ENCODE results near the gene S1PR1.
"Not testable (repeated sequence)": the region's sequence is repeated elsewhere in the genome, so short reads cannot be mapped to it uniquely, and the experiment has no call there.

Gene S1PR1

GRCh38 chr1:101207271-101207670 is 29.5 kb upstream of the S1PR1 start:
- H3K4me1 Mint-ChIP-seq (ENCODE audit: low read depth); H3K9me3 Mint-ChIP-seq (ENCODE audit: low read depth); H3K27ac Mint-ChIP-seq; H3K36me3 Mint-ChIP-seq; H3K4me3 Mint-ChIP-seq; H3K27me3 Mint-ChIP-seq: not testable (repeated sequence)

- H3K4me1 Mint-ChIP-seq (ENCODE audit: low read depth), result no peaks in the 10 kb centered on the region
- no peak overlapping the region for H3K4me3 Mint-ChIP-seq
- no peak overlapping the region for H3K27ac Mint-ChIP-seq
- H3K9me3 Mint-ChIP-seq (ENCODE audit: low read depth), result no peaks in the 10 kb centered on the region
- H3K27me3 Mint-ChIP-seq, result no peaks in the 10 kb centered on the region
- H3K36me3 Mint-ChIP-seq, result no peaks in the 10 kb centered on the region
These were observed 28.9 kb upstream of the S1PR1 start for GRCh38 chr1:101207891-101208290.

GRCh38 chr1:101215363-101216011 is 21.3 kb upstream of the S1PR1 start:
- no peaks in the 10 kb centered on the region for H3K27me3 Mint-ChIP-seq
- no peaks in the 10 kb centered on the region for H3K9me3 Mint-ChIP-seq (ENCODE audit: low read depth)
- H3K36me3 Mint-ChIP-seq, result no peaks in the 10 kb centered on the region
- H3K27ac Mint-ChIP-seq, result no peak overlapping the region
- peaks cover 3% of the 10 kb centered on the region for H3K4me1 Mint-ChIP-seq (ENCODE audit: low read depth)
- no peak overlapping the region for H3K4me3 Mint-ChIP-seq

GRCh38 chr1:101216623-101217022 is 20.2 kb upstream of the S1PR1 start:
- Mint-ChIP-seq H3K27ac (no peak overlapping the region), H3K4me3 (no peak overlapping the region), H3K9me3 (ENCODE audit: low read depth) (no peaks in the 10 kb centered on the region), H3K36me3 (no peaks in the 10 kb centered on the region), H3K4me1 (ENCODE audit: low read depth) (peaks cover 8% of the 10 kb centered on the region), H3K27me3 (no peaks in the 10 kb centered on the region)

GRCh38 chr1:101217148-101217547 is 19.7 kb upstream of the S1PR1 start:
- no peaks in the 10 kb centered on the region for H3K36me3 Mint-ChIP-seq
- peaks cover 14% of the 10 kb centered on the region for H3K4me1 Mint-ChIP-seq (ENCODE audit: low read depth)
- H3K9me3 Mint-ChIP-seq (ENCODE audit: low read depth), result no peaks in the 10 kb centered on the region
- H3K27ac Mint-ChIP-seq, result no peak overlapping the region
- H3K4me3 Mint-ChIP-seq, result no peak overlapping the region
- H3K27me3 Mint-ChIP-seq, result no peaks in the 10 kb centered on the region

- H3K4me3 Mint-ChIP-seq; H3K36me3 Mint-ChIP-seq; H3K9me3 Mint-ChIP-seq (ENCODE audit: low read depth); H3K27me3 Mint-ChIP-seq; H3K27ac Mint-ChIP-seq: not testable (repeated sequence)
- peaks cover 16% of the 10 kb centered on the region for H3K4me1 Mint-ChIP-seq (ENCODE audit: low read depth)
These were observed 17.9 kb upstream of the S1PR1 start for GRCh38 chr1:101218968-101219367.

- Mint-ChIP-seq H3K36me3 (no peaks in the 10 kb centered on the region), H3K4me1 (ENCODE audit: low read depth) (peaks cover 16% of the 10 kb centered on the region), H3K27ac (no peak overlapping the region), H3K27me3 (no peaks in the 10 kb centered on the region), H3K9me3 (ENCODE audit: low read depth) (no peaks in the 10 kb centered on the region), H3K4me3 (no peak overlapping the region)
These were observed 16.6 kb upstream of the S1PR1 start for GRCh38 chr1:101219924-101220870.

GRCh38 chr1:101220906-101221305 is 15.9 kb upstream of the S1PR1 start:
- no peaks in the 10 kb centered on the region for H3K36me3 Mint-ChIP-seq
- no peak overlapping the region for H3K4me3 Mint-ChIP-seq
- H3K4me1 Mint-ChIP-seq (ENCODE audit: low read depth), result peaks cover 14% of the 10 kb centered on the region
- H3K27me3 Mint-ChIP-seq, result no peaks in the 10 kb centered on the region
- H3K27ac Mint-ChIP-seq, result no peak overlapping the region
- H3K9me3 Mint-ChIP-seq (ENCODE audit: low read depth), result no peaks in the 10 kb centered on the region

- Mint-ChIP-seq H3K9me3 (ENCODE audit: low read depth) (no peaks in the 10 kb centered on the region), H3K27ac (peak overlapping the region; percentile 1), H3K4me3 (no peak overlapping the region), H3K36me3 (no peaks in the 10 kb centered on the region), H3K4me1 (ENCODE audit: low read depth) (peaks cover 14% of the 10 kb centered on the region), H3K27me3 (no peaks in the 10 kb centered on the region)
These were observed 14.8 kb upstream of the S1PR1 start for GRCh38 chr1:101221945-101222429.

GRCh38 chr1:101227837-101228236 is 9.0 kb upstream of the S1PR1 start:
- no peak overlapping the region for H3K4me3 Mint-ChIP-seq
- H3K27me3 Mint-ChIP-seq, result no peaks in the 10 kb centered on the region
- peaks cover 3% of the 10 kb centered on the region for H3K9me3 Mint-ChIP-seq (ENCODE audit: low read depth)
- H3K36me3 Mint-ChIP-seq, result peaks cover 5% of the 10 kb centered on the region
- no peak overlapping the region for H3K27ac Mint-ChIP-seq
- H3K4me1 Mint-ChIP-seq (ENCODE audit: low read depth), result peaks cover 30% of the 10 kb centered on the region

GRCh38 chr1:101228424-101229134 is 8.2 kb upstream of the S1PR1 start:
- peak overlapping the region; percentile 64 for H3K27ac Mint-ChIP-seq
- H3K27me3 Mint-ChIP-seq, result no peaks in the 10 kb centered on the region
- peaks cover 5% of the 10 kb centered on the region for H3K36me3 Mint-ChIP-seq

GRCh38 chr1:101232182-101232581 is 4.6 kb upstream of the S1PR1 start:
- not testable (repeated sequence) for H3K36me3 Mint-ChIP-seq; H3K9me3 Mint-ChIP-seq (ENCODE audit: low read depth); H3K4me3 Mint-ChIP-seq; H3K27me3 Mint-ChIP-seq
- H3K27ac Mint-ChIP-seq, result peak overlapping the region; percentile 75
- H3K4me1 Mint-ChIP-seq (ENCODE audit: low read depth), result peaks cover 56% of the 10 kb centered on the region

More at GRCh38 chr1:101228424-101229134, 8.2 kb upstream of the S1PR1 start:
- H3K9me3 Mint-ChIP-seq (ENCODE audit: low read depth), result peaks cover 3% of the 10 kb centered on the region
- no peak overlapping the region for H3K4me3 Mint-ChIP-seq
- peaks cover 38% of the 10 kb centered on the region for H3K4me1 Mint-ChIP-seq (ENCODE audit: low read depth)

- Mint-ChIP-seq H3K27ac (peak overlapping the region; percentile 88), H3K27me3 (no peaks in the 10 kb centered on the region), H3K4me1 (ENCODE audit: low read depth) (peaks cover 49% of the 10 kb centered on the region), H3K9me3 (ENCODE audit: low read depth) (peaks cover 3% of the 10 kb centered on the region), H3K36me3 (peaks cover 5% of the 10 kb centered on the region), H3K4me3 (no peak overlapping the region)
These were observed 3.3 kb upstream of the S1PR1 start for GRCh38 chr1:101233495-101233894.

- peaks cover 3% of the 10 kb centered on the region for H3K9me3 Mint-ChIP-seq (ENCODE audit: low read depth)
- peaks cover 15% of the 10 kb centered on the region for H3K36me3 Mint-ChIP-seq
- peaks cover 53% of the 10 kb centered on the region for H3K4me1 Mint-ChIP-seq (ENCODE audit: low read depth)
- H3K27me3 Mint-ChIP-seq, result no peaks in the 10 kb centered on the region
- H3K27ac Mint-ChIP-seq, result peak overlapping the region; percentile 99
- H3K4me3 Mint-ChIP-seq, result peak overlapping the region; percentile 99
These were observed 1.6 kb upstream of the S1PR1 start for GRCh38 chr1:101235216-101235695.

All from activated naive CD8-positive, alpha-beta T cell (primary cell).